SH-SY5Y (cell line): Measurements from ENCODE around the gene SRD5A2.

Experiments
- GATA2 ChIP-seq: IDR thresholded peaks from 2 replicates; pipeline ENCODE4 v1.6.1; 2011; ENCODE audit warnings: mild to moderate bottlenecking, low read depth, low read length
- GATA3 ChIP-seq: IDR thresholded peaks from 2 replicates; pipeline ENCODE4 v1.6.1; 2011; ENCODE audit warnings: low read depth, mild to moderate bottlenecking, low read length, moderate library complexity

GRCh38 chr2:31522786-31523185 is 58.0 kb downstream of the SRD5A2 start:
- no peak for TF ChIP-seq GATA2
- no peak for TF ChIP-seq GATA3
